HEK293 (cell line): ENCODE measurements around the gene MTG1.

ENCODE experiments used
- BCL11A ChIP-seq: fragments of 450-650 bp; formaldehyde crosslinking; IDR thresholded peaks from 2 replicates; pipeline ENCODE4 v1.5.1; 2016; ENCODE audit warnings: low read depth, missing biosample characterization, missing genetic modification characterization
- CTCF ChIP-seq: fragments of 450-650 bp; formaldehyde crosslinking; IDR thresholded peaks from 2 replicates; pipeline ENCODE4 v1.5.1; 2016; ENCODE audit warnings: missing biosample characterization, missing genetic modification characterization
- FEZF1 ChIP-seq: fragments of 450-650 bp; formaldehyde crosslinking; IDR thresholded peaks from 2 replicates; pipeline ENCODE4 v1.5.1; 2016; ENCODE audit warnings: missing biosample characterization, missing genetic modification characterization
- MYNN ChIP-seq: fragments of 450-650 bp; formaldehyde crosslinking; IDR thresholded peaks from 2 replicates; pipeline ENCODE4 v1.5.1; 2016; ENCODE audit warnings: missing biosample characterization, missing genetic modification characterization, borderline replicate concordance
- PRDM6 ChIP-seq: fragments of 450-650 bp; formaldehyde crosslinking; IDR thresholded peaks from 2 replicates; pipeline ENCODE4 v1.5.1; 2017; ENCODE audit warnings: missing biosample characterization, missing genetic modification characterization
- ZBTB8A ChIP-seq: fragments of 450-650 bp; formaldehyde crosslinking; IDR thresholded peaks from 2 replicates; pipeline ENCODE4 v1.5.1; 2016; ENCODE audit warnings: missing biosample characterization, missing genetic modification characterization
- ZFP3 ChIP-seq: fragments of 450-650 bp; formaldehyde crosslinking; IDR thresholded peaks from 2 replicates; pipeline ENCODE4 v1.5.1; 2016; ENCODE audit warnings: low read depth, missing biosample characterization, missing genetic modification characterization
- ZNF155 ChIP-seq: fragments of 450-650 bp; formaldehyde crosslinking; IDR thresholded peaks from 2 replicates; pipeline ENCODE4 v1.5.1; 2016; ENCODE audit warnings: missing biosample characterization, missing genetic modification characterization
- ZNF311 ChIP-seq: fragments of 450-650 bp; formaldehyde crosslinking; IDR thresholded peaks from 2 replicates; pipeline ENCODE4 v1.5.1; 2017; ENCODE audit warnings: missing biosample characterization, missing genetic modification characterization, borderline replicate concordance
- ZNF510 ChIP-seq: fragments of 450-650 bp; formaldehyde crosslinking; IDR thresholded peaks from 2 replicates; pipeline ENCODE4 v1.5.1; 2018; ENCODE audit warnings: mild to moderate bottlenecking, missing genetic modification characterization, missing biosample characterization; ENCODE audit not compliant: insufficient replicate concordance
- ZNF776 ChIP-seq: fragments of 450-650 bp; formaldehyde crosslinking; IDR thresholded peaks from 2 replicates; pipeline ENCODE4 v1.5.0; 2017; ENCODE audit warnings: missing biosample characterization, missing genetic modification characterization, borderline replicate concordance
- ZSCAN23 ChIP-seq: fragments of 450-650 bp; formaldehyde crosslinking; IDR thresholded peaks from 2 replicates; pipeline ENCODE4 v1.5.1; 2016; ENCODE audit warnings: missing biosample characterization, missing genetic modification characterization
- TF ChIP-seq, protein P1 (sequence below): fragments of 450-650 bp; formaldehyde crosslinking; IDR thresholded peaks from 2 replicates; pipeline ENCODE4 v1.5.1; 2016; ENCODE audit warnings: missing biosample characterization, missing genetic modification characterization
- TF ChIP-seq, protein P2 (sequence below): fragments of 450-650 bp; formaldehyde crosslinking; IDR thresholded peaks from 2 replicates; pipeline ENCODE4 v1.5.1; 2017; ENCODE audit warnings: missing biosample characterization, missing genetic modification characterization

DNA sequence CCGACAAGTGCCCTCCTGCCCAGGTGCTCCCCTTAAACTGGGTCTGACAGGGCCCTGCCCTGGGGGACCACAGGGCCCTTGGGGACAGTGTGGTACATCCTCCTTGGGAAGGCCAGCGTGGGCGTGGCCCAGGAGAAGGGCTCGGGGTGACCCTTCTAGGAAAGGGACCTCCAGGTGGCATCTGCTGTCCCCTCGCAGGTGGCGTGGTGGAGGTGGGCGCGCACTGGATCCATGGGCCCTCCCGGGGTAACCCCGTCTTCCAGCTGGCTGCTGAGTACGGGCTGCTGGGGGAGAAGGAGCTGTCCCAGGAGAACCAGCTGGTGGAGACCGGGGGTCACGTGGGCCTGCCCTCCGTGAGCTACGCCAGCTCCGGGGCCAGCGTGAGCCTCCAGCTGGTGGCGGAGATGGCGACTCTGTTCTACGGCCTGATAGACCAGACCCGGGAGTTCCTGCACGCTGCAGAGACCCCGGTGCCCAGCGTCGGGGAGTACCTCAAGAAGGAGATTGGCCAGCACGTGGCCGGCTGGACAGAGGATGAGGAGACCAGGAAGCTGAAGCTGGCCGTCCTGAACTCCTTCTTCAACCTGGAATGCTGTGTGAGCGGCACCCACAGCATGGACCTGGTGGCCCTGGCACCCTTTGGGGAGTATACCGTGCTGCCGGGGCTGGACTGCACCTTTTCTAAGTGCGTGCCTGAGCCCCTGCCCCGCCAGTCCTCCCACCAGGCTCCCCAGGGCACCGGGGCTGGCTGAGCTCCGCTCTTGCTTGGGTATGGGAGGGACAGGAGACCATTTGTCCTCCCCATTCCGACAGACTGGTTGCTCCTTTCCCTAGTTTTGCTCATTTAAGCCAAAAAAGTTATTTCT is 13.9 kb upstream of the MTG1 start:
- TF ChIP-seq ZNF776 (tag by site-specific recombination) = no peak
- no peak for TF ChIP-seq CTCF
- no peak for TF ChIP-seq ZNF155 (tag by site-specific recombination)
- no peak for TF ChIP-seq ZBTB8A (tag by site-specific recombination)
- TF ChIP-seq, protein P1, sequence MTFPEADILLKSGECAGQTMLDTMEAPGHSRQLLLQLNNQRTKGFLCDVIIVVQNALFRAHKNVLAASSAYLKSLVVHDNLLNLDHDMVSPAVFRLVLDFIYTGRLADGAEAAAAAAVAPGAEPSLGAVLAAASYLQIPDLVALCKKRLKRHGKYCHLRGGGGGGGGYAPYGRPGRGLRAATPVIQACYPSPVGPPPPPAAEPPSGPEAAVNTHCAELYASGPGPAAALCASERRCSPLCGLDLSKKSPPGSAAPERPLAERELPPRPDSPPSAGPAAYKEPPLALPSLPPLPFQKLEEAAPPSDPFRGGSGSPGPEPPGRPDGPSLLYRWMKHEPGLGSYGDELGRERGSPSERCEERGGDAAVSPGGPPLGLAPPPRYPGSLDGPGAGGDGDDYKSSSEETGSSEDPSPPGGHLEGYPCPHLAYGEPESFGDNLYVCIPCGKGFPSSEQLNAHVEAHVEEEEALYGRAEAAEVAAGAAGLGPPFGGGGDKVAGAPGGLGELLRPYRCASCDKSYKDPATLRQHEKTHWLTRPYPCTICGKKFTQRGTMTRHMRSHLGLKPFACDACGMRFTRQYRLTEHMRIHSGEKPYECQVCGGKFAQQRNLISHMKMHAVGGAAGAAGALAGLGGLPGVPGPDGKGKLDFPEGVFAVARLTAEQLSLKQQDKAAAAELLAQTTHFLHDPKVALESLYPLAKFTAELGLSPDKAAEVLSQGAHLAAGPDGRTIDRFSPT = no peak
- TF ChIP-seq ZNF311 (tag by site-specific recombination) = no peak
- TF ChIP-seq, protein P2, sequence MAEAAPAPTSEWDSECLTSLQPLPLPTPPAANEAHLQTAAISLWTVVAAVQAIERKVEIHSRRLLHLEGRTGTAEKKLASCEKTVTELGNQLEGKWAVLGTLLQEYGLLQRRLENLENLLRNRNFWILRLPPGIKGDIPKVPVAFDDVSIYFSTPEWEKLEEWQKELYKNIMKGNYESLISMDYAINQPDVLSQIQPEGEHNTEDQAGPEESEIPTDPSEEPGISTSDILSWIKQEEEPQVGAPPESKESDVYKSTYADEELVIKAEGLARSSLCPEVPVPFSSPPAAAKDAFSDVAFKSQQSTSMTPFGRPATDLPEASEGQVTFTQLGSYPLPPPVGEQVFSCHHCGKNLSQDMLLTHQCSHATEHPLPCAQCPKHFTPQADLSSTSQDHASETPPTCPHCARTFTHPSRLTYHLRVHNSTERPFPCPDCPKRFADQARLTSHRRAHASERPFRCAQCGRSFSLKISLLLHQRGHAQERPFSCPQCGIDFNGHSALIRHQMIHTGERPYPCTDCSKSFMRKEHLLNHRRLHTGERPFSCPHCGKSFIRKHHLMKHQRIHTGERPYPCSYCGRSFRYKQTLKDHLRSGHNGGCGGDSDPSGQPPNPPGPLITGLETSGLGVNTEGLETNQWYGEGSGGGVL = no peak
- TF ChIP-seq ZFP3 (tag by site-specific recombination) = no peak
- TF ChIP-seq PRDM6 (tag by site-specific recombination) = no peak
- no peak for TF ChIP-seq FEZF1 (tag by site-specific recombination)
- TF ChIP-seq ZNF510 (tag by site-specific recombination) = no peak
- TF ChIP-seq MYNN (tag by site-specific recombination) = no peak
- TF ChIP-seq BCL11A (tag by site-specific recombination) = no peak
- no peak for TF ChIP-seq ZSCAN23 (tag by site-specific recombination)
